Measurements from ENCODE around the gene SDR39U1.

- TF ChIP-seq POLR2A (IDR thresholded peaks at IDR 0.05; ENCODE audit: low read length) (peak; percentile 38), GATA1 (IDR thresholded peaks at IDR 0.05; ENCODE audit: low read depth, low read length) (no peak)
Observed at GRCh38 chr14:24438223-24439097, 4.1 kb downstream of the SDR39U1 start.
